Vagina (tissue), 2 donors: Measurements from ENCODE around the gene HELZ. TPM values are rescaled to one million over a fixed set of nuclear protein-coding genes. Genes with fewer than 3 reads are reported as not detected.

Experiments used
- DNase-seq, 2 donors: peaks; one replicate each; pipeline ENCODE4 v3.0.0-alpha.2; 2017; ENCODE audit errors: extremely low spot score in 2 of 2
- H3K27ac ChIP-seq: fragments of 200-600 bp; sonication (generic); one replicate; pipeline ENCODE4 v1.5.1; 2019
- H3K27me3 ChIP-seq: fragments of 200-600 bp; sonication (generic); one replicate; pipeline ENCODE4 v1.5.1; 2019
- H3K36me3 ChIP-seq, 2 donors: fragments of 200-600 bp; sonication (generic); one replicate each; pipeline ENCODE4 v1.5.1; 2017 to 2019
- H3K4me1 ChIP-seq: fragments of 200-600 bp; sonication (generic); one replicate; pipeline ENCODE4 v1.5.1; 2019
- H3K4me3 ChIP-seq, 2 donors: fragments of 200-600 bp; sonication (generic); 1 replicate in 1 of 2; 2 replicates in 1 of 2; pipeline ENCODE4 v1.5.1; 2016 to 2019
- H3K9me3 ChIP-seq: fragments of 200-600 bp; sonication (generic); one replicate; pipeline ENCODE4 v1.5.1; 2019
- POLR2A ChIP-seq, 2 donors: fragments of 450-650 bp; IDR thresholded peaks; one replicate each; pipeline ENCODE4 v1.6.1; 2017; ENCODE audit warnings: antibody characterized with exemption in 2 of 2, mild to moderate bottlenecking in 2 of 2, moderate library complexity in 2 of 2
- POLR2AphosphoS5 ChIP-seq, 2 donors: sonication (generic); formaldehyde crosslinking; IDR thresholded peaks; one replicate each; pipeline ENCODE4 v1.9.0; 2017; ENCODE audit warnings: antibody characterized with exemption in 2 of 2, mild to moderate bottlenecking in 2 of 2, low read depth in 1 of 2; ENCODE audit not compliant: insufficient read depth in 1 of 2
- intact Hi-C: fragments of 100-400 bp; cut with DNase I; formaldehyde crosslinking; loops from one replicate; pipeline ENCODE4 v1.15.1; 2023
- total RNA-seq: library from RNA; depleted of rRNA; stranded (reverse); fragments of >200 nt; gene quantifications from one replicate; pipeline ENCODE4 v1.2.3, GENCODE V29; 2016
- TF ChIP-seq, protein P1 (sequence below), 3 experiments: fragments of 450-650 bp in 2 of 3; fragments of 200-600 bp in 1 of 3; sonication (generic) in 1 of 3; IDR thresholded peaks; one replicate each; pipeline ENCODE4 v1.5.1; 2017 to 2019; ENCODE audit warnings: antibody characterized with exemption in 3 of 3, mild to moderate bottlenecking in 2 of 3, moderate library complexity in 2 of 3

Gene HELZ
- total RNA-seq, 1 donor from 2014 or later = 31.4 TPM

GRCh38 chr17:67056746-67057490, 188.1 kb downstream of the HELZ start:
- Histone ChIP-seq H3K27ac (no peak overlapping the region), H3K4me3 (no peak overlapping the region), H3K27me3 (no peaks in the 10 kb centered on the region), H3K4me1 (no peaks in the 10 kb centered on the region), H3K36me3 (no peaks in the 10 kb centered on the region), H3K9me3 (no peaks in the 10 kb centered on the region)
- intact Hi-C loops = no loop called here
- DNase-seq = peak; percentile 52 to 71
- no peak for TF ChIP-seq POLR2A (IDR thresholded peaks at IDR 0.05)
- TF ChIP-seq, protein P1, sequence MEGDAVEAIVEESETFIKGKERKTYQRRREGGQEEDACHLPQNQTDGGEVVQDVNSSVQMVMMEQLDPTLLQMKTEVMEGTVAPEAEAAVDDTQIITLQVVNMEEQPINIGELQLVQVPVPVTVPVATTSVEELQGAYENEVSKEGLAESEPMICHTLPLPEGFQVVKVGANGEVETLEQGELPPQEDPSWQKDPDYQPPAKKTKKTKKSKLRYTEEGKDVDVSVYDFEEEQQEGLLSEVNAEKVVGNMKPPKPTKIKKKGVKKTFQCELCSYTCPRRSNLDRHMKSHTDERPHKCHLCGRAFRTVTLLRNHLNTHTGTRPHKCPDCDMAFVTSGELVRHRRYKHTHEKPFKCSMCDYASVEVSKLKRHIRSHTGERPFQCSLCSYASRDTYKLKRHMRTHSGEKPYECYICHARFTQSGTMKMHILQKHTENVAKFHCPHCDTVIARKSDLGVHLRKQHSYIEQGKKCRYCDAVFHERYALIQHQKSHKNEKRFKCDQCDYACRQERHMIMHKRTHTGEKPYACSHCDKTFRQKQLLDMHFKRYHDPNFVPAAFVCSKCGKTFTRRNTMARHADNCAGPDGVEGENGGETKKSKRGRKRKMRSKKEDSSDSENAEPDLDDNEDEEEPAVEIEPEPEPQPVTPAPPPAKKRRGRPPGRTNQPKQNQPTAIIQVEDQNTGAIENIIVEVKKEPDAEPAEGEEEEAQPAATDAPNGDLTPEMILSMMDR (IDR thresholded peaks at IDR 0.05) = no peak
- TF ChIP-seq POLR2AphosphoS5 (IDR thresholded peaks at IDR 0.05; ENCODE audit: insufficient read depth in 1 of 2, low read depth in 1 of 2) = no peak

GRCh38 chr17:67055811-67056745, 188.9 kb downstream of the HELZ start:
- H3K9me3 ChIP-seq = no peaks in the 10 kb centered on the region
- H3K4me1 ChIP-seq = no peaks in the 10 kb centered on the region
- peak; percentile 76 to 93 for DNase-seq
- no peak overlapping the region for H3K4me3 ChIP-seq
- TF ChIP-seq POLR2A (IDR thresholded peaks at IDR 0.05) = no peak
- no peak for TF ChIP-seq POLR2AphosphoS5 (IDR thresholded peaks at IDR 0.05; ENCODE audit: insufficient read depth in 1 of 2, low read depth in 1 of 2)
- TF ChIP-seq, protein P1 (IDR thresholded peaks at IDR 0.05) = no peak
- no peaks in the 10 kb centered on the region for H3K27me3 ChIP-seq
- no peak overlapping the region for H3K27ac ChIP-seq
- intact Hi-C loops = no loop called here
- H3K36me3 ChIP-seq = no peaks in the 10 kb centered on the region

DNA sequence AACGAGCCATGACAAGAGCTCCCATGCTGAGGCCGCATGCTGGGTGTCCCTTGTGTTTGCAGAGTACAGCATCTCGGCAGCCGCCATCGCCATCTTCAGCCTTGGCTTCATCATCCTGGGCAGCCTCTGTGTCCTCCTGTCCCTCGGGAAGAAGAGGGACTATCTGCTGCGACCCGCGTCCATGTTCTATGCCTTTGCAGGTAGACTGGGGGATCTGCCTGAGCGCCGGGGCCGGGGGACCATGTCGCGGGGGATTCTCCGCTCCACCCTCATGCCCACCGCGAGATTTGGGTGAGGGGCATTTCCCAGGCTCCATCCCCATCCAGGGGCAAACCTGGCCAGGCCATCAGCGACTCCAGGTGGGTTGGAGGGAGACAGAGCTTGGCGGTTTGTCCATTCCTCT, 190.0 kb downstream of the HELZ start:
- TF ChIP-seq POLR2A (IDR thresholded peaks at IDR 0.05) = no peak
- TF ChIP-seq, protein P1 (IDR thresholded peaks at IDR 0.05) = no peak
- TF ChIP-seq POLR2AphosphoS5 (IDR thresholded peaks at IDR 0.05; ENCODE audit: insufficient read depth in 1 of 2, low read depth in 1 of 2) = no peak
- no peaks in the 10 kb centered on the region for H3K9me3 ChIP-seq
- intact Hi-C loops = no loop called here
- no peak overlapping the region for H3K27ac ChIP-seq
- no peaks in the 10 kb centered on the region for H3K27me3 ChIP-seq
- no peak overlapping the region for H3K4me3 ChIP-seq
- peak; percentile 58 to 94 for DNase-seq
- H3K4me1 ChIP-seq = no peaks in the 10 kb centered on the region
- no peaks in the 10 kb centered on the region for H3K36me3 ChIP-seq

GRCh38 chr17:67054608-67055007, 190.4 kb downstream of the HELZ start:
- Histone ChIP-seq H3K4me3 (no peak overlapping the region), H3K4me1 (no peaks in the 10 kb centered on the region), H3K27me3 (no peaks in the 10 kb centered on the region), H3K9me3 (no peaks in the 10 kb centered on the region), H3K36me3 (no peaks in the 10 kb centered on the region), H3K27ac (no peak overlapping the region)
- TF ChIP-seq POLR2AphosphoS5 (IDR thresholded peaks at IDR 0.05; ENCODE audit: insufficient read depth in 1 of 2, low read depth in 1 of 2) = no peak
- no peak for TF ChIP-seq POLR2A (IDR thresholded peaks at IDR 0.05)
- TF ChIP-seq, protein P1 (IDR thresholded peaks at IDR 0.05) = no peak
- intact Hi-C loops = no loop called here
- DNase-seq = peak in 1 of 2 donors; percentile 49
